Body of pancreas (tissue), 4 donors: ENCODE results near the gene MRGPRE.

Experiments used
- POLR2A ChIP-seq, 3 donors: fragments of 450-650 bp; IDR thresholded peaks; one replicate each; pipeline ENCODE4 v1.6.1; 2016; ENCODE audit warnings: antibody characterized with exemption in 3 of 3, mild to moderate bottlenecking in 2 of 3
- TF ChIP-seq, protein P1 (sequence below), 7 experiments: fragments of 450-650 bp in 4 of 7; fragments of 200-600 bp in 3 of 7; sonication (generic) in 3 of 7; IDR thresholded peaks; one replicate each; pipeline ENCODE4 v1.5.1; 2016 to 2019; ENCODE audit warnings: antibody characterized with exemption in 7 of 7

DNA sequence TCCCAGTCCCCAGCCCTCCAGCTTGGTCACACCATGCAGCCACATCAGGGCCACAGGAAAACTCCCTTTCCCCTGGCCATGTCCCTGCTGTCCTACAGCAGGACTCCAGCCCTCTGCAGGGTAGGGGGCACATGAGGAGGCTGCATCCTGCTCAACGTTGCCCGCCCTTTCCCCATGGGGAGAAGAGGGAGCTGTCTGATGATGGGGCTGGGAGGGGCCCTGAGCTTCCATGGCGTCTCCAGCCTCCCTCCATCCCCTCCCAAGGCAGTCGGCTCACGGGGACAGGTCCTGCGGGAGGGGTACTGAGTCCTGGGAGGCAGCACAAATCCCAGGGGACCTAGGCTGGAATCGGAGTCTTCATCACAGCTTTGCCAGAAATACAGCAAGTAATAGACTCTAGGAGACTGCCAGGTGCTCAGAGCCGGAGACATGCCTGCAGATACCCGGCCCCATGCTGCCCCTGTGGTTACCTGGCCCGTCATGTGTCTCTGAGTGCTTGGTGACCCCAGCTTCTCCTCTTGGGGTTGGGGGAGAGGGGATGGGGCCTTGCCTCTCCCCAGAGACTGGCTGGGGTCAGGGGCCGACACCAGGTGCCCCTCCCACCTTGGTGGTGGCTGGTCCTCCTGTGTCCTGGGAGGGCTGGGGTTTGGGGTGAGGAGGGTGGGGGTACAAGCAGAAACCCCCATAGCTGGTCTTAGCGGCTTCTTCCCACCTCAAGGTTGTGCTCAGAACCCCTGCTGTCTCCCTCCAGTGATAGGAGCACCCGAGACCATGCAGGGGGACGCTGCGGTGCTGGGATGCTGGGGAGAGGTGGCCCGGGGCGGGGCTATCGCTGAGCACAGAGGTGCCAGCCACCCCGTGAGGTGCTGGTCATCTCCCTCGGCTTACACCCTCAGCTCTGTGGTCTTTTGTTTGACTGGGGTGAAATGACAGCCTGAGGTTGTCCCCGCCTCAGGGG lies 2.3 kb downstream of the MRGPRE start:
- TF ChIP-seq, protein P1, sequence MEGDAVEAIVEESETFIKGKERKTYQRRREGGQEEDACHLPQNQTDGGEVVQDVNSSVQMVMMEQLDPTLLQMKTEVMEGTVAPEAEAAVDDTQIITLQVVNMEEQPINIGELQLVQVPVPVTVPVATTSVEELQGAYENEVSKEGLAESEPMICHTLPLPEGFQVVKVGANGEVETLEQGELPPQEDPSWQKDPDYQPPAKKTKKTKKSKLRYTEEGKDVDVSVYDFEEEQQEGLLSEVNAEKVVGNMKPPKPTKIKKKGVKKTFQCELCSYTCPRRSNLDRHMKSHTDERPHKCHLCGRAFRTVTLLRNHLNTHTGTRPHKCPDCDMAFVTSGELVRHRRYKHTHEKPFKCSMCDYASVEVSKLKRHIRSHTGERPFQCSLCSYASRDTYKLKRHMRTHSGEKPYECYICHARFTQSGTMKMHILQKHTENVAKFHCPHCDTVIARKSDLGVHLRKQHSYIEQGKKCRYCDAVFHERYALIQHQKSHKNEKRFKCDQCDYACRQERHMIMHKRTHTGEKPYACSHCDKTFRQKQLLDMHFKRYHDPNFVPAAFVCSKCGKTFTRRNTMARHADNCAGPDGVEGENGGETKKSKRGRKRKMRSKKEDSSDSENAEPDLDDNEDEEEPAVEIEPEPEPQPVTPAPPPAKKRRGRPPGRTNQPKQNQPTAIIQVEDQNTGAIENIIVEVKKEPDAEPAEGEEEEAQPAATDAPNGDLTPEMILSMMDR (IDR thresholded peaks at IDR 0.05): no peak
- no peak for TF ChIP-seq POLR2A (IDR thresholded peaks at IDR 0.05)
